ENCODE data around the gene NSMF.

Gene NSMF

GRCh38 chr9:137448602-137448962, 10.6 kb downstream of the NSMF start:
- no peak for DNase-seq (ENCODE audit: low spot score)

- DNase-seq (ENCODE audit: low spot score): no peak
These were observed 11.2 kb downstream of the NSMF start for GRCh38 chr9:137447722-137448601.

- peak; percentile 35 for DNase-seq (ENCODE audit: low spot score)
These were observed 12.2 kb downstream of the NSMF start for GRCh38 chr9:137446851-137447471.

GRCh38 chr9:137445930-137446431, 13.2 kb downstream of the NSMF start:
- DNase-seq (ENCODE audit: low spot score): peak; percentile 16

- peak; percentile 84 for DNase-seq (ENCODE audit: low spot score)
These were observed 13.8 kb downstream of the NSMF start for GRCh38 chr9:137445275-137445807.

- DNase-seq (ENCODE audit: low spot score): no peak
These were observed 14.9 kb downstream of the NSMF start for GRCh38 chr9:137444106-137444790.

GRCh38 chr9:137441935-137442321, 17.2 kb downstream of the NSMF start:
- no peak for DNase-seq (ENCODE audit: low spot score)

- DNase-seq (ENCODE audit: low spot score): no peak
These were observed 17.7 kb downstream of the NSMF start, which contains the start of gene ENTPD8 for GRCh38 chr9:137441289-137441934. TSS of gene ENTPD8 (minus strand) at chr9:137441357. CDS start at chr9:137438285, 3,072 bp downstream.

GRCh38 chr9:137439158-137439714, 19.9 kb downstream of the NSMF start:
- DNase-seq (ENCODE audit: low spot score): no peak

- DNase-seq (ENCODE audit: low spot score): no peak
These were observed 20.5 kb downstream of the NSMF start for GRCh38 chr9:137438591-137439157.

GRCh38 chr9:137437691-137438590, 21.2 kb downstream of the NSMF start:
- DNase-seq (ENCODE audit: low spot score): no peak

GRCh38 chr9:137436761-137437600, 22.2 kb downstream of the NSMF start:
- no peak for DNase-seq (ENCODE audit: low spot score)

- DNase-seq (ENCODE audit: low spot score): peak; percentile 98
These were observed 23.0 kb downstream of the NSMF start for GRCh38 chr9:137435980-137436760.

- no peak for DNase-seq (ENCODE audit: low spot score)
These were observed 23.7 kb downstream of the NSMF start for GRCh38 chr9:137435381-137435891.

GRCh38 chr9:137434498-137435380, 24.4 kb downstream of the NSMF start:
- DNase-seq (ENCODE audit: low spot score): no peak

GRCh38 chr9:137433916-137434431, 25.2 kb downstream of the NSMF start:
- DNase-seq (ENCODE audit: low spot score): no peak

Measured in AG08395 (cell line).